Parathyroid adenoma (tissue), 2 donors: ENCODE results near the gene FOXE1.
A peak's percentile ranks its signal among the peaks of the same experiment; 100 is the strongest.

Source experiments
- H2AFZ ChIP-seq: fragments of 300-600 bp; sonication (generic); one replicate; pipeline ENCODE4 v1.7.0; 2017; ENCODE audit warnings: antibody characterized with exemption, mild to moderate bottlenecking
- H3K27ac ChIP-seq: fragments of 300-600 bp; sonication (generic); one replicate; pipeline ENCODE4 v1.7.0; 2017
- H3K27me3 ChIP-seq: fragments of 300-600 bp; sonication (generic); one replicate; pipeline ENCODE4 v1.7.0; 2017; ENCODE audit warnings: low read length; ENCODE audit not compliant: control insufficient read depth, insufficient read depth
- H3K36me3 ChIP-seq: fragments of 300-600 bp; sonication (generic); one replicate; pipeline ENCODE4 v1.7.0; 2017; ENCODE audit warnings: low read length; ENCODE audit not compliant: control insufficient read depth, insufficient read depth
- H3K4me1 ChIP-seq: fragments of 300-600 bp; sonication (generic); one replicate; pipeline ENCODE4 v1.7.0; 2017; ENCODE audit warnings: control low read depth
- H3K4me2 ChIP-seq: fragments of 300-600 bp; sonication (generic); one replicate; pipeline ENCODE4 v1.7.0; 2017; ENCODE audit warnings: low read length
- H3K4me3 ChIP-seq: fragments of 300-600 bp; sonication (generic); one replicate; pipeline ENCODE4 v1.7.0; 2017; ENCODE audit warnings: low read depth, low read length
- H3K79me2 ChIP-seq: fragments of 300-600 bp; sonication (generic); one replicate; pipeline ENCODE4 v1.7.0; 2017; ENCODE audit warnings: control low read depth
- H3K9ac ChIP-seq: fragments of 300-600 bp; sonication (generic); one replicate; pipeline ENCODE4 v1.7.0; 2017; ENCODE audit warnings: mild to moderate bottlenecking
- H3K9me3 ChIP-seq: fragments of 300-600 bp; sonication (generic); one replicate; pipeline ENCODE4 v1.7.0; 2017; ENCODE audit warnings: low read length; ENCODE audit not compliant: control insufficient read depth
- CTCF ChIP-seq: fragments of 300-600 bp; sonication (generic); IDR thresholded peaks from one replicate; pipeline ENCODE4 v1.7.0; 2017; ENCODE audit warnings: antibody characterized with exemption, mild to moderate bottlenecking
- donor health status: primary hyperparathyroidism.

Gene FOXE1

DNA sequence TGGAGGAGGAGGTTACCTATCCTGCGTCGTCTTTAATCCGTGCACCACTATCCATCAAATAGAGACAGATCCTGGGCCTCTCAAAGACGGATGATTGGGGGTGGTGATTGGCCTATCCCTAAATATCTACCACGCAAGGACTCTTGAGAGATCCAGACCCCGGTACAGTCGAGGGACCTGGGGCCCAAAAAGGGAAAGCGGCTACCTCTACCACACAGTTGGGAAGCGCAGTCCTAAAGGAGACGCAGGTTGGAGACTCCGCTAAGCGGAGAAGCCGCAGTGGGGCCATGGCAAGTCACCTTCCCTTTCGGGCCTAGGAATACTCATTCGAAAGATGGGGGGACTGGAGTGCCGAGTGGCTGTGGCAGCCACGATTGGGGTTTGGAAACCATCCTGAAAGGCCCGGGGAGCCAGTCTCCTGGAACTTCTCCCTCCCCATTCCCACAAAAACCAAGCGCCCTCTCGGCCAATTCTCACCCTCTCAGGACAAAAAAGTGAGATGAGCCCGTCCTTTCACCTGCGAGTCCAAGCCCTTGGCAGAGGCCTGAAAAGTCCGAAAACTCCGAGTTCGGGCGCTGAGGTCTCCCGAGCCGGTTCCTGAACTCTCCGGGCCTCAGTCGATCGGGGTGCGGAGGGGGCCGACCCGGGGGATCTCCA is 499 bp upstream of the FOXE1 start:
- peaks cover 22% of the 10 kb centered on the region for H3K27me3 ChIP-seq
- H2AFZ ChIP-seq, result no peak overlapping the region
- H3K4me1 ChIP-seq, result no peaks in the 10 kb centered on the region
- H3K9ac ChIP-seq, result no peak overlapping the region
- H3K79me2 ChIP-seq, result no peaks in the 10 kb centered on the region
- no peak overlapping the region for H3K27ac ChIP-seq
- no peak for TF ChIP-seq CTCF
- no peaks in the 10 kb centered on the region for H3K9me3 ChIP-seq
- H3K36me3 ChIP-seq, result no peaks in the 10 kb centered on the region
- H3K4me2 ChIP-seq, result peak overlapping the region; percentile 51
- peak overlapping the region; percentile 5 for H3K4me3 ChIP-seq

GRCh38 chr9:97853844-97854695 is 1.0 kb downstream of the FOXE1 start:
- Histone ChIP-seq H3K79me2 (no peaks in the 10 kb centered on the region), H3K36me3 (no peaks in the 10 kb centered on the region), H3K27ac (no peak overlapping the region), H2AFZ (no peak overlapping the region), H3K27me3 (peaks cover 22% of the 10 kb centered on the region), H3K4me1 (no peaks in the 10 kb centered on the region), H3K9me3 (no peaks in the 10 kb centered on the region), H3K4me2 (peak overlapping the region; percentile 51), H3K4me3 (no peak overlapping the region), H3K9ac (no peak overlapping the region)
- no peak for TF ChIP-seq CTCF

DNA sequence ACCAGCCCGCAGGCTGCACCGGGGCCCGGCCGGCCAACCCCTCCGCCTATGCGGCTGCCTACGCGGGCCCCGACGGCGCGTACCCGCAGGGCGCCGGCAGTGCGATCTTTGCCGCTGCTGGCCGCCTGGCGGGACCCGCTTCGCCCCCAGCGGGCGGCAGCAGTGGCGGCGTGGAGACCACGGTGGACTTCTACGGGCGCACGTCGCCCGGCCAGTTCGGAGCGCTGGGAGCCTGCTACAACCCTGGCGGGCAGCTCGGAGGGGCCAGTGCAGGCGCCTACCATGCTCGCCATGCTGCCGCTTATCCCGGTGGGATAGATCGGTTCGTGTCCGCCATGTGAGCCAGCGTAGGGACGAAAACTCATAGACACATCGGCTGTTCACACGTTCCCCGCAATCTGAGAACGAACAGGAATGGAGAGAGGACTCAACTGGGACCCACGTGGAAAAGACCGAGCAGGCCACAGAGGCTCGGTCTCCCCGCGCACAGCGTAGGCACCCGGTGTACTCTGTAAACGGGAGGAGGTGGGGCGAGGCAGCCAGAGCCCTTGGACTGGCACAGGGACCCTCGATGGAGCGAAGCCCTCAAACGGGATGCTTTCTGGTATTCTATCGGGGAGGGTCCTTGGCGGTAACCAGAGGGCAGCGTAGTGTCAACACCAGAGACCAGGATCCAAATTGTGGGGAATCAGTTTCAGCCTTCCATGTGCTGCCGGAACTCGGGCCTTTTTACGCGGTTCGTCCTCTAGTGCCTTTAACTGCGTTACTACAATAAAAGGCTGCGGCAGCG is 1.9 kb downstream of the FOXE1 start:
- peaks cover 22% of the 10 kb centered on the region for H3K27me3 ChIP-seq

DNA sequence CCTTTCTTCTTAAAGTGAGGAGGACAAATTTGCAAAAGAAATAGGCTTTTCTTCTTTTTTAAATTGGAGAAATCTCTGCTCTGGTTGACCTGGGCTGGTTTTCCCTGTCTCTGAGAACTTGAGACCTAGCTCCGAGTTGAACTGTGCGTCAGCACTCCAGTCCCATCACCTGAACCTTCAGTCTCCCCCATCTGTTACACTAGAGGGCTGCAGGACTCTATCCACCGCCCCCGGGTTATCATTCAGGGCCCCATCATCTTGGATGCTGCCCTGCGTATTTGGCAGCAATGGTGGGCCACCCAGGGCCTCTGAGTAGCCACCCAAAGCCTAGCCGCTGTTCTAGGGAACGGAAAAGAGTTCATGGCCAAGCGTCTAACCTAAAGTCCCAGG is 2.5 kb downstream of the FOXE1 start:
- H3K9me3 ChIP-seq, result no peaks in the 10 kb centered on the region
- no peak overlapping the region for H2AFZ ChIP-seq
- H3K4me3 ChIP-seq, result no peak overlapping the region
- no peak overlapping the region for H3K9ac ChIP-seq
- TF ChIP-seq CTCF, result no peak
- H3K79me2 ChIP-seq, result no peaks in the 10 kb centered on the region
- H3K36me3 ChIP-seq, result no peaks in the 10 kb centered on the region
- H3K27me3 ChIP-seq, result peaks cover 22% of the 10 kb centered on the region
- no peaks in the 10 kb centered on the region for H3K4me1 ChIP-seq
- no peak overlapping the region for H3K27ac ChIP-seq
- H3K4me2 ChIP-seq, result no peak overlapping the region

More for the DNA sequence above, 1.9 kb downstream of the FOXE1 start:
- no peak overlapping the region for H3K4me2 ChIP-seq
- no peaks in the 10 kb centered on the region for H3K4me1 ChIP-seq
- no peaks in the 10 kb centered on the region for H3K9me3 ChIP-seq
- H3K4me3 ChIP-seq, result no peak overlapping the region
- TF ChIP-seq CTCF, result no peak
- no peak overlapping the region for H3K9ac ChIP-seq
- no peaks in the 10 kb centered on the region for H3K36me3 ChIP-seq
- no peak overlapping the region for H3K27ac ChIP-seq
- no peaks in the 10 kb centered on the region for H3K79me2 ChIP-seq
- H2AFZ ChIP-seq, result no peak overlapping the region
